ENCODE measurements around the gene GMNC.
"Not testable (repeated sequence)": the region's sequence is repeated elsewhere in the genome, so short reads cannot be mapped to it uniquely, and the experiment has no call there.

The GMNC gene, protein sequence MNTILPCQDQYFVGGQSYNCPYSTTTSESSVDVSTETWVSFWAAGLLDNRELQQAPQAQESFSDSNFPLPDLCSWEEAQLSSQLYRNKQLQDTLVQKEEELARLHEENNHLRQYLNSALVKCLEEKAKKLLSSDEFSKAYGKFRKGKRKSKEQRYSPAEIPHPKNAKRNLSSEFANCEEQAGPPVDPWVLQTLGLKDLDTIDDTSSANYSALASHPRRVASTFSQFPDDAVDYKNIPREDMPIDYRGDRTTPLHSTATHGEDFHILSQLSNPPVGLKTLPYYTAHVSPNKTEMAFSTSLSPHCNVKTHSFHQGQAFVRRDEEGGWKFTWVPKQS

DNA sequence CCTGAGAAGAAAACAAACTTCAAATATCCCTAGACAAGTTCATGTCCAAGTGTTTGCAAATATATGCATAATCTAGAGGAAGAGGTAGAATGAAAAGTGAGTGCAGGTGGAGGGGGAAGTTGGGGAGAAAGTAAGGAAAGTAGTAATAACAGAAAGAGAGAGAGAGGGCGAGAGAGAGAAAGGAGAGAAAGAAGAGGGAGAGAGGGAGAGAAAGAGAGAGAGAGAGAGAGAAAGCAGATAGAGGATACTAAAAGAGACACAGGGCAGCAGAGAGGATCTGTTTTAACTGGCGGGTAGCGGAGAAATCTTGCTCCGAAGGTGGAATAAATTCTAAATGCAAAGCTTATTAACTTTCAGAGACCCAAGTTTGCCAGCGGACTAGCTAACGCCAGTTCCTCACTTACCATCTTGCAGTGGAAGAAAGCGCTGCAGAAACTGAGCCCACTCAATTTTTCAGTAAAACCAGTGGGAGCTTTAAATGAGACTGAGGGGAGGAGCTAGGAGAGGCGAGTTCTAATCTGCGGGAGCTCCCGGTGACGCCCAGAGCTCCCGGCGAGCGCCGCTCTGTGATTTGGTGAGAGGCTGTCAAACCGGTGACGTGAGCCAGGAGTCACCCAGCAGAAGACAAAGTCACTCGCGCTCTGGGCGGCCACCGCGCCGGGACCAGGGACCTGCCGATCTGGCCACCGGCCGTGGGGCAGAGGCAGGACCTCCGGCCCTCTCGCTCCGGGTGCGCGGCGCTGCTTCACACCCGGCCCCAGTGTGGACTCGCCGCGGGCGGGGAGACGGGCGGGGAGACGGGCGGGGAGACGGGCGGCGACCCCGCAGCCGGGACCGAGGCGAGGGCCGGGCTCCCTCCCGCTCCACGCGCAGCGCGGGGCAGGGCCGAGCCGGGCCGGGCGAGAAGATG, at the start of gene GMNC:
GMNC (minus strand) TSS at position 486 of the 910 bp plus-strand sequence; CDS start at position 407, 79 bp downstream.
- peak; percentile 4 for DNase-seq

DNA sequence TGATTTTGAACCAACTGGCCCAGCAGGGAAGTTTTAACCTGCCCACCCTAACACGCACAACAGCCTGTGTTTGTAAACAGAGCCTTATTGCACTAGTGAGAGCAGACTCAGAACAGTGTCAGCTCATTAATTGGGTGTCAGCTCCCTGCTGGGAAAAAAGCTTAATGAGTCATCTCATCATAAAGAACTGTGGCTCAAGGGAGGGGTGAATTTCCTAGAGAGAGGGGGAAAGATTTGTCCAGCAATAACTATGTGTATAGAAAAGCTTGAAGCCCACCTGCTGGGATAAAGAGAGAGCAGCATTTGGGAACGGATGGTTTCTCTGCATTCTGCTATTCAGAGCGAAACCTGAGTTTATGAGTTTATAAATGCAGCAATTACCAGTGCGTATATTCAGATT, 48.9 kb upstream of the GMNC start:
- no peak for DNase-seq

DNA sequence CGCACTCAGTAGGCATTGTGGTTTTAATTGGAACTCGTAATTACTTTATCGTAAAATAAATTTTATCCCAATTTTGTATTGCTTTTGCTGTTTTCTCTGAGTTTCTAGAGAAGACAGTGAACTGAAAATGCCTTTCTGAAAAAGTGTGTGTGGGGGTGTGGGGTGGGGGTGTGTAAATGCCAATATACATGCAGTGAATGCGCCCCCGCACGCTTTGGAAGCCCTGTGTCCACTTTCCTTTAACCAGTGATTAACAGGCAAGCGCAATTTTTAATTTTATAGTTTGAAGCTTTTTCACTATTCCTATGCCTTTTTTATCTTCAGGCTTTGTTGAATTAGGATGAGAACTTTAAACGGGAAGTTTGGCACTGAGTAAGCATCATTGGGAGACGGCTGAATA, 47.4 kb upstream of the GMNC start:
- no peak for DNase-seq

DNA sequence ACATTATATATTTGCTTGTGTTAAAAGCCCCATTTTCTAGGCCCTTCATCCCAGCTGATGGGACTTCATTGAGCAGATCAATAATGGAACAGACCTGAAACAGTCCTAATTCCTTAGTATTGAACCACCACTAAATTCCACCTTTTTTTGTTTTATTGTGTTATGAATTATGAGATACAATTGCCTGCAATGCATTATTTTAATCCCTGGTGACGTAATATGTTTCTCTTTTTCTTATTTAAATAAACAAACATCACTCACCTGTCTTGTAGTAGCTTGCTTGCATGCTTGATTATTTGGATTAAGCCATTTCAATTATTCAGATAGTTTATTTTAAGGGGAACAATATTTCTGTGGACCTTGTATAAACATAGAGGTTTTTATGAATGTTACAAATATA, 40.7 kb upstream of the GMNC start:
- no peak for DNase-seq

DNA sequence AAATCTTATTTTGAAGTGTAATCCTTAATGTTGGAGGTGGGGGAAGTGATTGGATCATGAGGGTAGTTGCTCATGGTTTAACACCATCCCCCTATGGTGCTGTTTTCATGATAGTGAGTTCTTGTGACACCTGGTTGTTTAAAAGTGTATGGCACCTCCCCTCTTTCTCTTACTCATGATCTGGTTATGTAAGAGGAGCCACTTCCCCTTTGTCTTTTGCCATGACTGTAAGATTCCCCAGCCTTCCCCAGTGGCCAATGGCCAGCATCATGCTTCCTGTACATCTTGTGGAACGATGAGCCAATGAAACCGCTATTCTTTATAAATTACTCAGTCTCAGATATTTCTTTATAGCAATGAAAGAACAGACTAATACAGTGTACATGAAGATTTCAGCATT, 39.8 kb upstream of the GMNC start:
- DNase-seq = no peak

DNA sequence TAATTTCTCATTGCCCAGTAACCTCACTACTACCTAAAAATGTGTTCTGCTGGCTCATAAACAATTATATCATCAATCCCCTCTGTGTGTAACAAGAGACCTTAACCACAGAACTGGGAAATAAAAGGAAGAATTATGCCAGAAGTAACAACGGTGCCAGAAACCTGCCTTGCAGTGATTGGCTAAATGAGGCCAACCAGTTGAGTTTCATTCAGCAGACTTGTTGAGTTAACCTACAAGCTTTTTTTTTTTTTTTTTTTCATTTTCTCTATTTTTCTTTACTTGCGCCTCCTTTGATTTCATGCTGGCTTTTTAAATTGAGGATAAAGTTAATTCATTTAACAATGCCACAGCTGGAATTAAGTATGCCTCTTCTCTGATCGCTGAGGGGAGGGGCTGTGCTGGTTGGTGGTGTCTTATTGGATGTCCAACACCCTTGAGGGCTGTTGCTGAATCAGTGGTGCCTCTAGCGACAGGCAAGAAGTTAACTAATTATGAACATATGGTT, 30.0 kb upstream of the GMNC start:
- no peak for DNase-seq

DNA sequence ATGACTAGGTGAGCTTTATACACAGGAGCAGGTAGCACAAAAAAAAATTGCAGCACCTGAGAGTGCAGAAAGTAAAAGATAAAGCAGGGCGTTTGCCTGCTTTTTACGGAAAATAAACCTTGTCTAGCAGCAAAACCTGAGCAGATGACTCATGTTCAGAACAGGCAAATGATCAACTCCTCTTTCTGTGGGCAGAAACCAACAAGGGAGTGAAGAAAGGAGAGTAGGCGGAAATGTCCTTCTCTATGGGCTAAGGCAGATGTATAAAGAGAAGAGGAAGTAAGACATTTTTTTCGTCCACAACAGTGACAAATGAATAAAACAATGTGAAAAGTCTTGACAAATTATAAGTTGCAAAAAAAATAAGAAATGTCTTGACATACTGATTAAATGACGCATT, 24.5 kb upstream of the GMNC start:
- DNase-seq = no peak

DNA sequence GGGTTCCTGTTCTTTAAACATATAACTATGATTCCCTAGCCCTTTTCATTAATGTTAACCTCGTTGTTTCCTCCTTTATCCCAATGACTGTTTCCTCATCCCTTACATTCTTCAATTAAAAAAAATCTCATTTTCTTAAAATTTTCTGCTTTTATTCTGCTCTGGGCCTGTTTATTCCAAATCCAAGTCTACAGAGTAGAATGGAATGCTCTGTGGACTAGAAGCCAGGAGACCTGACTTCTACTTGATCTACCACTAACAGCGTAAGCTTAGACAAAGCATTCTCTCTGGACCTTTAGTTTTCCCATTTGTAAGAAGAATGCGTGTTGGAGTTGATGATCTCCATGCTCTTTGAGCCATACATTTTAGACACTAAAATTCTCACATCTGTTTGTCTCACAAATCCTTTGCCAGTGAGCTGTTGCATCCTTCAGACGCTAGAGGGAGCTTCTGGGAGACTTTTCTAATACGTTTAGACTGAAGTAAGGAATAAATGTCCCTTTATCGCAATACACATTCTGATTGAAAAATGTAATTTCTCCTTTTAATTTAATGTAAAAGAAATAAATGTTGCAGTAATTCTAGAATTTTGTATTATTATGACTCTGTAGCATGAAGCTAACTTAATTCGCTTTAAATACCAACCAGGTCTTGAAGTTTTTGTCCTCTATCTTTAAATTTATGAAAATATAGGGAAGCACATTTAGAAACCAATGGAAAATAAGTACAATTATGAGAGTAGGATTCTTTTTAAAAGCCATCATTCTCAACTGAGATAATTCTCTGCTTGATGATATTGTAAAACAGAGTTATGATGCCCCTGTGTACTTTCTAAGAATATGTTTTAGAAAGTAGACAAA, 21.7 kb upstream of the GMNC start:
- DNase-seq = no peak

DNA sequence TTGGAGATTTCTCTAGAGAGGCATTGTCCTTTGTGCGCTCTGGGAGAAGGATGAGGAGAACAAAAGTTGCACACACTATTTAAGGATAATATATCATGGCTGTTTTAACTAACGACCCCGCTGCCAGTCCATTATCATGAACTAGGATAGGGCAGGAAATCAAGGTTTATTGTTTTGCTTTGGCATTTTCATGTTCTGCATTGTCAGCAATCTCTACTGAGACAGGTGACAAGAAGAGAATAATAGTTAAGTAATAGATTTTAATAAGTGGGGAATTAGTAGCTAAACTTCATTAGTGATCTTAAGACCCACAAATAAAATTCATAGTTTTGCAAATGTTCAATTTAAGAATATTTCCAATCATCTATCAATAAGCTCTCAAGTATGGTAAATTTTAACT, 20.6 kb upstream of the GMNC start:
- DNase-seq = no peak

DNA sequence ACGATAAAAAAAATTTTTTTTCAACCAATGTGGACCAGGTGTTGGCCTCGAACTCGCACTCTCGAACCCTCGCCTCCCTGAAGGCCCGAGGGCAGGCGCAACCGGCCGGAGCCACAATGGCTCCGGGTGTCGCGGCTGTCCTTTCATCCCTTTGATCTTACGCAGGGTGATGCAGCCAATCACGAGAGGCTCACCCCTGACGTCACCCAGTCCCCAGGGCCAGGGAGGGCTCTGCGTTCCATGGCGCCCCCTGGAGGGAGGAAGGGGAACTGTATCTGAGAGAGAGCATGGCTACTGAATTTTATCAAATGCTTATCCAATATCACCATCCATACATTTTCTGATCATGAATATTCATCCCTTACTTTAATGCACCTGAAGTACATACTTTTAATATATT, 15.4 kb upstream of the GMNC start:
- no peak for DNase-seq

DNA sequence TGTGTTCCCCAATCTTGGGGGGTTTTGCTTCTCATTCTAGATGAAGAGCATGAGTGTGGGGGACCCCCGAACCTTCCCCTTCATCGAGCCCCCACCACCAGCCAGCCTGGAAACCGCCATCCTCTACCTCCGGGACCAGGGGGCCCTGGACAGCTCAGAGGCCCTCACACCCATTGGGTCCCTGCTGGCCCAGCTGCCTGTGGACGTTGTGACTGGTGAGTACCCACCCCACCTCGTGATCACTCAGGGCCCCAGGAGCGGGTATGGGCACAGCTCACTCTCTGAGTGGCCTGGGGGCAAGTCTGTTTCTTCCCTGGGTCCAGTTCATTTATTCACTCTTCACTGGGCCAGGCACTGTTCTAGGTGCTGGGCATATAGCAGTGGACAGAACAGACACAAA, 13.9 kb upstream of the GMNC start:
- not testable (repeated sequence) for DNase-seq

DNA sequence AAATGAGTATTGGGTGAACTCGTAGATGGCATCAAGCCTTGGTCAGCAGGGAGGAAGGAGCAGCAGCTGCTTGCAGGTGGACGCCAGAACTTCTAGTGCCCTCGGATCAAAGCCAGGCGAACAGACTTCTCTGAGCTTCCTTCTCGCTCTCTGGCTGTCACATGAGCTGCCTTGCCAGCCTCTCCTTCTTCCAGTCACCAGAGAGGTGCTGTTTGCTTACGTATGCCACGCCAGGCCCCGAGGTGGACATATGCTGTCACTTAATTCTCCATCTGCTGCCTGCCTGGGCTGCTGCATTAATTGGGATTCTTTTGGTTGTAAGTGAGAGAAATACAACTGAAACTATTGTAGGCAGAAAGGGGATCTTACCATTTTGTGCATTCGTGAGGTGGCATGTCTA, 12.6 kb upstream of the GMNC start:
- DNase-seq = not testable (repeated sequence)

DNA sequence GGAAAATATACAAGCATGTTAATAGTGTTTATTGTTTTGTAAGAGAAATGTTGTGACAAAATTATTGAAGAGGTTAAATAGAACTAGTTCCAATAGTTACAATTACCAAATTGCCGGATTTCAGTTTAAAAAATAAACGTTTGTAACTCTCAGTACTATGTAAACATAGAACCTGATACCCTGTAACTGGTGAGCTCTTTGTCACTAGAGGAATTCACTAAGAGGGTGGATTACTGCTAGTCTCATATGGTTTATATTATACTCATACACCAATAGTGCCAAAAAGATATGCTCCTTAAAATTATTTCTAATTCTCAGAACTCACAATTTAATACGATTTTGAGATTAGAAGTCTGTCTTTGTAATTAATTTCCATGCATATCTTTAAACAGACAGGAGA, 7.6 kb upstream of the GMNC start:
- DNase-seq = no peak

DNA sequence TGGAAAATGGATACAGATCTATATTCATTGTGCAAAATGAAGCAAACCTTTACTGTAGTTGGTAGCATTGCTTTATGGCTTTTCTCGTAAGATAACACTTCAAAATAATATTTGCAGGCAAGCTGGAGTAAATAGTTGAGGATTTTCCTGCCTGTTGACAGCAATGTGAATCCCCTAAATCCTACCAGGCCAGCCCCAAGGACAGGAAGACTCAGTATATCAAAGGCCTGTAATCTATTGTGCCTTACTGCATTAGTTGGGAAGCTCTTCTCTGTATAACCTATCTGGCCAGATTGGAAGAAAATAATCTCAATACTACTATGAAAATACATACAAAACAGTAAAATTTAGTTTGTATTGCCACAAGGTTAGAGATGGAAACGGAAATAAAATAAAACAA, 4.6 kb upstream of the GMNC start:
- DNase-seq = no peak

DNA sequence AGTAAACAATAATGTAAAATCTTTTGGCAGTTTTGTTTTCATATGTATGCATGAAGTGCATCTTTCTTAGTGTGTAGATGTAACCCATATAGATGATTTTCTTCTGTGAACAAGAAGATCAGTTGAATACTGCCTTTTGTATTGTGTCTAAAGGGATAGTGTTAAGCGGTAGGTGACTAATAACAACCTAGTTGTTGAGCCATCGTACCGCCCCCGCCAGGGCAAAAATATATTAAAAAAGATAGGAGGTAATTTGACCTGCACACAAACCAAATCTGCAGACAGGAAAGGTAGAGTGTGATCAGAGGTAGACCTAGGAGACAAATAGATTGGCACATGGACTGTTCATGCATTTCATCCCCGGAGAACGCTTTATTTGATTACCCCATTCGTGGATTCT, 3.3 kb upstream of the GMNC start:
- no peak for DNase-seq

DNA sequence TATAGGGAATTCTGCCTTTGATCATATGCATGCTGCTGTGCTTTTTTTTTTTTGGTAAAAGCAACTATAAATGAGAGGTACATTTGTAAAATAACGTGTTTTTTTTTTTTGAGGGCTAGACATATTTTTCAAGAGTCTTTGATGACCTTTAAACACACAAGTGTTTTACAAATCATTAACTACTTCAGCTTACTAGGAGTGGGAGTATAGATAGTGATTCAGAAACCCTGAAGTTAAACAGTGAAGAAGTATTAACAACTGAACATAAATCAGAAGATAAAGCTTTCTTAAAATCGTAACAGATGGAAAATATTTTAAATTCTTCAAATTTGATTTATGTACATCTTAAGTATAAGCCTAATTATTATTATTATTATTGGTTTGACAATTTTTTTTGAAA, 2.9 kb upstream of the GMNC start:
- no peak for DNase-seq

DNA sequence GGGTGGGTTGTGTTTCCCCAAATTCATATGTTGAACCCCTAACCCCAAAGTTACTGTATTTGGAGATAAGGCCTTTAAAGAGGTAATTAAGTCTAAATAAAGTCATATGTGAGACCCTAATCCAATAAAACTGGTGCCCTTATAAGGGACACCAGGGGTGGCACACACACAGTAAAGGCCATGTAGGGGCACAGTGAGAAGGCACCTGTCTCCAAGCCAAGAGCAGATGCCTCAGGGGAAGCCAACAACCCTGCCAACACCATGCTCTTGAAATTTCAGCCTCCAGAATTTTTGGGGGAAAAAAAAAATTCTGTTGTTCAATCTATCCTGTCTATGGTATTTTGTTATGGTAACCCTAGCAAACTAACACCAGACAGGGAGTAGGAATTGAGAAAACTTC, 1.5 kb upstream of the GMNC start:
- DNase-seq = no peak

DNA sequence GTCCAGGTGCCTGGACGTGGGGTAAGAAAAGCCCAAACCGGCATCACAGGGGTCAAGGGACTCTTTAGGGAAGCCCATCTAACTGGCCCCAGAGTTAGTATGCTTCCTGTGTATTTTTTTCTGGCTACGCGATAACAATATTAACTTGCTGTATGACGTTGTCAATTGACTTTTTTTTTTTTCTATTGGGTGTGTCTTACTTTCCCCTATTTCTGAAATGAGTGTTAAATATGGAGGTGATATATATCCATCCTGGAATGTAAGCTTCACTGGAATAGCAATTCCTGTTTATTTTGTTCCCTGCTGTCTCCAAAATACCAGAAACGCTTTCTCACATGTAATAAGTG, 598 bp upstream of the GMNC start:
- DNase-seq = no peak

DNA sequence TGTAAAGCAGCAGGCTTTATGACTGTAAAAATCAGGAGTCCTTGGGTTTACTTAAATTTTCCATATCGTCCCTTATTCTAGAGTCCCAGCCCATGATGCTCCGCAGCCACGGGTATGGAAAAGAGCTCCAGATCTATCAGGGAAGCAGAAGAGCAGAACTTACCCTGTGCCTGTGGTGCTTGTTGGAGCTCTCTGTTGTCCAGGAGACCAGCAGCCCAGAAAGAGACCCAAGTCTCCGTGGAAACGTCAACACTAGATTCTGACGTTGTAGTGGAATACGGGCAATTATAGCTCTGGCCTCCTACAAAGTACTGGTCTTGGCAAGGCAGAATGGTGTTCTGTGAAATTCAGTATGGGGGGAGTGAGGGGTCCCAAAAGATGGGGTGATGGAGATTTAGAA, 2.0 kb downstream of the GMNC start:
- no peak for DNase-seq

DNA sequence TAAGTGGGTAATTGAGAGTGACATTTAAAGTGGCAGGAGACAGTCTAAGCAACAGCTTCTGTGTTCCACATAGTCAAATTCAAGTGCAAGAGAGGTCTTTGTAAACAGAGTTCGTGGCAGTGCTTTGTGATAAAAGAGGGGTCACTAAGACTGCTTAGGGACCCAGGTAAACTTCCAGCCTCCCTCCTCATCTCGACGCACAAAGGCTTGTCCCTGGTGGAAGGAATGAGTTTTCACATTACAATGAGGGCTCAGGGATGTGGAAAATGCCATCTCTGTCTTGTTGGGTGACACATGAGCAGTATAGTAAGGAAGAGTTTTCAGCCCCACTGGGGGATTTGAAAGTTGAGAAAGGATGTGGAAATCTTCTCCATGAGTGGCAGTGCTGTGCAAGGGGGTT, 7.3 kb downstream of the GMNC start:
- no peak for DNase-seq

DNA sequence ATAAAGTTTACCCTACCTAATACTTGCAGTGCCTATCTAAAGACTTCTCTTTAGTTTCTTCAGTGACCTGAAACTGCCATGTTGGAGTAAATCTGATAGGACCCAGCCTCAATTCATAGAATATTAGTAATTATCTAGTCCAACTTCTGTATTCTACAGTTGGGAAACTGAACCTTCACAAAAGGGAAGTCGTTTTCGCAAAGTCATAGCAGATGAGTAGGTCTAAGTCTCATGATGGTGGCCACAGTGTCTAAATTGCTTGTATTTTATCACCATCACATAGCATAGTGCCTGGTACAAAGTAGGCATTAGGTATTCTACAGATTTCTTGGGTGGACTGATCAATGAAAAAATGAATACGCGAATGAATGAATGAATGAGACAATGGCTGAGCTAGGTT, 8.4 kb downstream of the GMNC start:
- no peak for DNase-seq

DNA sequence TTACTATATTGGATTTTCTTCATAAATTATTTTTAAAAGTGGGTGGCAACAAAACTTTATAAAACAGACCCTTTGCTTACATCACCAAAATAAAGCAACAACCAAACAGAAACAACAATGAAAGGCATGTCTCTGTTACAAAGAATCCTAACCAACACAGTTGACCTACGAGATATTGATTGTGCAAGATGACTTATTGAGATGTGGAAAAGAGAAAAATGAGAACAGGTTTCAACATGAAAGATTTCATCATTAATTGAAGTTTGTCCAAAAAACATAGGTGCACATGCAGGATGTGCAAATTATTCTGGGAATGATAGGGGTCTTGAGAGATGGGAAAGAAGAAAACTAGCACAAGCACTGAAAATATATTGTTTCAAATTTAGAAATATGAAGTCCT, 9.0 kb downstream of the GMNC start:
- no peak for DNase-seq

DNA sequence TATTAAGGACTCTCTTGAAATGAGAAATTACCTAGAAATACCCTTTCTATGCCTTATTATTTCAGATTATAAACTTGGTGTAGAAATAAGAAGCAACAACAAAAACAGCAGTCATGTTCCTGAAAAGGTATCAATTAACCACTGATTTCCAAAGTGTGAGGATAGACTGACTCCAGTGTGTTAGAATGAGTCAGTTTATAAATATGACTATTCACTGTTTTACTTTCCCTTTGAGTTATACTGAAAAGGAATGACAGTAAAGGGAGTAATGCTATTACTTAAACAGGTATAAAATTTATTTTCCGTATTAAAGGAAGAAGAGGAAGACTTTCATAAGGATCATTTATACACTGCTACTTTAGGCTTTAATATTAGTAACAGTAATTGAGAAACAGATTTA, 12.9 kb downstream of the GMNC start:
- no peak for DNase-seq
